IMR-90 (cell line): ENCODE data around the gene DCTD.

Source experiments
- BHLHE40 ChIP-seq: fragments of 150-350 bp; IDR thresholded peaks from 2 replicates; pipeline ENCODE4 v1.6.1; 2016; ENCODE audit warnings: mild to moderate bottlenecking, low read depth, low read length
- CTCF ChIP-seq: conservative IDR thresholded peaks from 2 replicates; pipeline ENCODE4 v1.5.1; 2012; ENCODE audit warnings: mild to moderate bottlenecking, low read depth, low read length, improper control_type of control experiment
- RCOR1 ChIP-seq: IDR thresholded peaks from 2 replicates; pipeline ENCODE4 v1.6.1; 2012; ENCODE audit warnings: mild to moderate bottlenecking, low read length, improper control_type of control experiment; ENCODE audit not compliant: insufficient replicate concordance
- SMC3 ChIP-seq: fragments of 150-350 bp; IDR thresholded peaks from 2 replicates; pipeline ENCODE4 v1.6.1; 2016; ENCODE audit warnings: low read depth, mild to moderate bottlenecking, antibody characterized with exemption, low read length, moderate library complexity

GRCh38 chr4:182883351-182883750 lies 33.8 kb downstream of the DCTD start:
- no peak for TF ChIP-seq RCOR1
- no peak for TF ChIP-seq CTCF
- no peak for TF ChIP-seq BHLHE40
- TF ChIP-seq SMC3 = no peak
